Skin of body (tissue), 2 donors: ENCODE measurements around the gene SCIN. TPM values are rescaled to one million over a fixed set of nuclear protein-coding genes. Genes with fewer than 3 reads are reported as not detected.
A peak's percentile ranks its signal among the peaks of the same experiment; 100 is the strongest.
"Not testable (repeated sequence)": the region's sequence is repeated elsewhere in the genome, so short reads cannot be mapped to it uniquely, and the experiment has no call there.

Experiments
- DNase-seq: peaks from one replicate; lab custom pipeline; 2025; lab: John Stamatoyannopoulos, UW
- total RNA-seq: library from RNA; depleted of rRNA; stranded (reverse); fragments of >200 nt; gene quantifications from one replicate; pipeline ENCODE4 v1.2.3, GENCODE V29; 2014

Gene SCIN
- total RNA-seq, 1 donor from 2014 or later, result 0.99 TPM

DNA sequence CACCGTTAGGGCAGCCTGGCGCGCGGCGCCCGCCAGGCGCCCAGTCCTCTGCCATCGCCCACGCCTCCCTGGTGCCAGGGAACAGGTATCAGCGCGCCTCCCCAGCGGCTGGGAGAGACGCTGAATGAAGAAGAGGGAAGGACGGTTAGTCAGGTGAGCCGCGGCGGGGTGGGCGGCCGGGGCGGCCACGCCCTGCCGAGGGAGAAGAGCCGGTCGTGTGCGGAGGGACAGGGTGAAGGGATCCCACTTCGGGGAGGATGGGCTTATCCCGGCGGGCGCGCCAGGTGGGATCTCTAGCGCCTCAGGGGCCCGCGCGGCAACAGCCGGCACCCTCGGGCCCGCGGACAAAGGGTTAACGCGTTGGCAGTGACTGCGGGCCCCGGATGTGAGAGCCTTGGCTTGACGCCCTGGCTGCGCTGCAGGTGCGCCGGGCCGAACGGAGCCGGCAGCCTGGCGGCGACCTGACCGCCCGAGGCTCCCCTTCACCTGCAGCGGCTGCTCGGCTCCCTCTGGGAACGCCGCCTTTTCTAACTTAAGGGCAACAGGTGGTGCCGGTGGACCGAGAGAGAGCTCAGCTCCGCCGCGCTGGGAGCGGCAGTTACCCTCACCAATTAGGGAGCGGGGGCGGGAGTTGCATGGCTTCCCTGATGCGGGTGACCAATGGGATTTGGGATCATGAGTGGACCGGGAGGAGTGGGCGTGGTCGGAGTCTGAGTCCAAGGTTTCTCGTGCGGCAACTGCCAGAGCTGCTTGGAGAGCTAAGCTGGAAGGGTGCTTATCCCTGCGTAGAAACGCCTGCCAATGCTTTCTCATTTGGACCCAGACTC is 116.6 kb downstream of the SCIN start, which contains the start of gene ARL4A:
ARL4A (plus strand) TSS at position 743 of the 827 bp plus-strand sequence. CDS start 622 bp downstream, outside the sequence.
- DNase-seq, result peak; percentile 95

DNA sequence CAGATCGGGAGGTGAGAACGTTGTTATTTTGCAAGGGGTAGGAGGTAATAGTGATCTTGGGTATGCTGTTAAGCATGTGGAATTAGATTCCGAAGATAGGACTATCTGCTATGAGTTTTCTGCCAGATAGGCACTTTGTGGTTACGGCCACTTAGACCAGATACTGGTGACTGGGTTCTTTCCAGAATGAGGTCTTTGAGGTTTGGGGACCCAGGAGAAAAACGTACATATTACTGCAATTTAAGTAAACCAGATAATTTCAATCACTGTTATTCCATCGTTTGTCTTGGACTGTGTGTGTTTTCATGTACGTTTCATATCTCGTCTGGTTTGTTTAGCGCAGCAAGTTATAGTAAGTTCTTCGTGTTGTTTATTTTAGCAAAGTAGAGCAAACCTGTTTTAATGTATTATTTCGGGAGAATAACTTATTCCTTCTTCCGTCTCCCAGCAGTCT is 117.2 kb downstream of the SCIN start:
- peak; percentile 66 for DNase-seq

DNA sequence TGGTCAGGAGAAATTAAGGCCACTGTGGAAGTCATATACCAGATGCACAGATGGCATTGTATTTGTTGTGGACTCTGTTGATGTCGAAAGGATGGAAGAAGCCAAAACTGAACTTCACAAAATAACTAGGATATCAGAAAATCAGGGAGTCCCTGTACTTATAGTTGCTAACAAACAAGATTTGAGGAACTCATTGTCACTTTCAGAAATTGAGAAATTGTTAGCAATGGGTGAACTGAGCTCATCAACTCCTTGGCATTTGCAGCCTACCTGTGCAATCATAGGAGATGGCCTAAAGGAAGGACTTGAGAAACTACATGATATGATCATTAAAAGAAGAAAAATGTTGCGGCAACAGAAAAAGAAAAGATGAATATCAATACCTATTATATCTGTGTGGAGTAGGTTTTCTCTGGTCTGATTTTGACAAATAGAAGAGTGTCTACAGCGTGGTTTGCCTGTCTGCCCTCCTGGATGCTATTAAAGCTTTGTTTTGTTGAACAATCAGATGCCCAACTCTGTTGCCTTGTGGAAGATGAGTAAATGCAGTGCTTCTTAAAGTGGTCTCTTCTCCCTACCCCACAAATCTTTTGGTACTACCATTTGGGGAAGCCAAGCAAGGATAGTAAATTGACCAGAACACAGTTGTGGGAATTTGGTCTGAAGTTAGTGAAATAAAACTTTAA is 118.1 kb downstream of the SCIN start:
- DNase-seq, result not testable (repeated sequence)

DNA sequence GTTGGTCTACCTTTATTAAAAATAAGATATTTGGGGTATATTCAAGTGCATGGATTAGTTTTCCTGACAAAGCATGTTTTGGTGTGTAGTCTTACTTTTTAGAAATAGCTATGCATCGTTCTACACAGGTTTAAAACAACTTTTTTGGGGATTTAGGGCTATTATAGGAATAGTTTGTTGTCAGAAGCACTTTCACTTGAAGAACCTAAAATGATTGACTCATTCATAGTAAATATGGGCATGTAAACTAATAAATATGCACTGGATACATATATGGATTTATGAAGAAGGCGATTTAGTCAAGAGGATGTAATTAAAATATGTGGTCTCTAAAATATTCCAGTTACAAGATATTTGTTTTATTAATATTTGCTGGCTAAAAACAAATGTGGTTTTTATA is 118.9 kb downstream of the SCIN start:
- no peak for DNase-seq

DNA sequence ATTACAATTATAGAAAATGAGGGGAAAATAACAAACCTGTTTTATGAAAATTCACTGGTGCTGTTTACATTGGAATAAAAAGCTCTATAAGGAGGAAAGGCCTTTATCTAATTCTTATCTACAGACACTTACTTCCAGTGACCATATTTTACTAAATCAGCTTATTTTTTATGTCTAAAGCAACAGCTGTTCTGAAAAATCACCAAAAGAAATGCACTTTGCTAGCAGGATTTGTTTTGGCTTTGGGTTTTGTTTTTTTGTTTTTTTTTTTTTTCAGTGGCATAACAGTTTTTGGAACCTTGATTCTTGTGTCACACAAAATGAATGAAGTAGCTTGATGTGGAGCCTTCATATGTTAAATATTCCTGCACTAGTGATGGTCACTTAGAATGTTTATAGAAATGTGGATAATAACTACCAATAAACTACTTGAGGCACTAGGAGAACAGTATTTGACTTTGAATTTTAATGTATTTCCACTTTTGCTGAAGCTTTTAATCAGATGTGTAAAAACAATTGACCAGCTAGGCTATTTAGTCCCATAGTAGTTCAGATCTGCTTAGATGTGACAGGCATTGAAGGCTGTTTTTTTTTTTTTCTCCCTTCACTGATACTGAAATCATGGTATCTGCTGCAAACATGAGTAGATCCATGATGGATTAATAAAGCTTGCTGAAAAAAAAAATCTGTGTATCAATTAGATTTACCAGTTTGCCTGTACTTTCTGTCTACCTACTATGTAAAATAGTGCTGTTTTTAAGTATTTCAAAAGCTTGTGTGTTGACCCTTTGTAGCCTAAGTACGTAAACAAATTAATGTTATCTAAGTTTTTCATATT is 119.7 kb downstream of the SCIN start:
- no peak for DNase-seq

DNA sequence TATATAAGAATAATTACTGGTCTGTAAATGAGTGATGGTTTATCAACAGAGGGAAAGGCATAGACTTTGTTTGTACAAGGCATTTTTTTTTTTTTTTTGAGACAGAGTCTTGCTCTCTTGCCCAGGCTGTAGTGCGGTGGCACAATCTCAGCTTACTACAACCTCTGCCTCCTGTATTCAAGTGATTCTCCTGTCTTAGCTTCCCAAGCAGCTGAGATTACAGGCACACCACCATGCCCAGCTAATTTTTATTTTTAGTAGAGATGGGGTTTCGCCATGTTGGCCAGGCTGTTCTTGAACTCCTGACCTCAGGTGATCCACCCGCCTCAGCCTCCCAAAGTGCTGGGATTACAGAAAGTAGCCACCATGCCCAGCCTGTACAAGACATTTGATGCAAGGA is 120.9 kb downstream of the SCIN start:
- not testable (repeated sequence) for DNase-seq

DNA sequence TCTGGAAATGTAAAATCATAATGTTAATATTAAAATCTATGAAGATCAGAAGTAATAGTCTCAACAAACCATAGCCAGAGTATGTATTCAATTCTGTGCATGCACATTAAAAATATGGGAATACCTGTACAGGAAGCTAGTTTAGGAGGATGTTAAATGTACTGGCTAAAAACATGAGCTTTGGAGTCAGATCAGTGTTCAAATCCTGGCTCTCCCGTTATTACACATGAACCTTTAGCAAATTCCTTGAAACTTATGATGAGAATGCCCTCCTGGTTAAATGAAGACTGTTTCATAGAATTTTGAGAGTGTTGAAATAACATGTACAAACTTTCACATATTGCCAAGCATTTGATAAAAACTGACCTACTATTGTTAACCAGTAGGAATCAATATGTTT is 121.5 kb downstream of the SCIN start:
- DNase-seq, result no peak

DNA sequence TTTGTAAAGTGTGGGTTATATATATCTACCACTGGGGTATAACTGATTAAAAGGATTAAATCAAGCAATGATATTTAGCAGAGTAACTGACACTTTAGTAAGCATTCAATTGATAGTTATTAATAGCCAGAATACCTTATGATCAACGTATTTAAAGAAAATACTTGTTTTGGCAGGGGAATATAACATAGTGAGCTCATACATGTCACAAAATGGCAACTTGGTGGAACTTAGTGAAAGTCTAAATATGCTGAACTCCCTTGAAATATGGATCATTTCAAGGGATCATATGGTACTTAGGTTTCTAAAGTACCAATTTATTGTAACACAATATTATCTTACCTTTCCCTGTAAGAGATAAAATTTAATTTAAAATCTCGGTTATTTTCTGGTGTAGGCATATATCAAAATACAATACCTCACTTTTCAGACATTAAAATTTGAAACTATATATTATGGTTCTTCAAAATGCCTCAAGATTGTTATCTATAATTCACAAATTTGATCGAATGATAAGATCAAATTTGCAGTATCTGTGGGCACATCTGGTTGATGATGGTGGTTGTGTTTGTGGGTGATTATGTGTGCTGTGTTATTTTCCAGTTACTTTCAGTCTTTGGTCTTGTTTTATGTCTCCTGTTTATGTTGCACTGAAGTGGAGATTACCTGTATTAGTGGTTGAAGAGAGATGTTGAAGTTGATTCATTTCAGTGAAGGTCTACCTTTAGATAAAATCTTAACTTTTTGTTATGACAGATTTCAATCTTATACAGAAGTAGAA is 122.1 kb downstream of the SCIN start:
- DNase-seq, result no peak

DNA sequence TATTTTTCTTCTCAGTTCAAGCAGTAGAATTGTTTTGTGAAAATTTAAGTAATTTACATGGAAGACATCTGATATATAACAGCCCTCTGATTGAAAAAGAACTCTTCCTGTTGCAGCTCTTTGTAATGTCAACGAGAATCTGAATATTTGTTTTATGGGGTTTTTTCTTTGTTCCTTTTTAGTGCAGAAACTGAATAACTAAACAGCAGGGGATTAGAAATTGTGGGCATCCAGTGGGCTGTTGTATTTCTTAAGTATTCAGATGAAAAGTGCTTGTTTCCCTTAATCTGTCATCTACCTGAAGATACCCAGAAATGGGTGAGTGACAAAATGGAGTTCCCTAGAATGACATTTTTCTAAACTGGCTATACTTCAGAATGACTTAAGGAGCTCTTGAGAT is 124.3 kb downstream of the SCIN start:
- DNase-seq, result no peak

DNA sequence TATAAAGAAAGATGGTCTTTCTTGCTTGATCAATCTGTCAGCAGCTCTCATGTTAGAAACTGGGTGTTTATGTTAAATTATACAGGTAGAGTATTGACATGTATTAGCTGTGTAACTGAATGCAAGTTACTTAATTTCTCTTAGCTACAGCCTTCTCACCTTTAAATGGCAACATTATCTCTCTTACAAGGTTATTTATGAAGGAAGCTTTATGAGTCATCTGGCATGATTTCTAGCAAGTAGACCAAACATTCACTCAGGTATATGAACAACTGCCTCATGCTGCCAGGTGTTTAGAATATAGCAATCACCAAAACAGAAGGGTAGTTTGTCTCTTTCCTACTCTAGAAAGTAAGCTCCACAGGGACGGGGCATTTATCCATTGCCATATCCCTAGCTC is 125.4 kb downstream of the SCIN start:
- no peak for DNase-seq

DNA sequence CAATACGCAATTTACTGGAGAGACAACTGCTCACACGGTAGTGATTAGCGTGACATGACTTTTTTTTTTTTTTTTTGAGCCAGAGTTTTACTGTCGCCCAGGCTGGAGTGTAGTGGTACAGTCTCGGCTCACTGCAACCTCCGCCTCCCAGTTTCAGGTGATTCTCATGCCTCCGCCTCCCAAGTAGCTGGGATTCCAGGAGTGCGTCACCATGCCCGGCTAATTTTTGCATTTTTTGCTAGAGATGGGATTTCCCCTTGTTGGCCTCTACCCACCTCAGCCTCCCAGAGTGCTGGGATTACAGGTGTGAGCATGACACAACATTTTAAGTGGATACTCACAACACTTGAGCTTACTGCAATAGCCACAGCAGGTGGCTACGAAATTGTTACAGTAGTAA is 128.8 kb downstream of the SCIN start:
- no peak for DNase-seq

DNA sequence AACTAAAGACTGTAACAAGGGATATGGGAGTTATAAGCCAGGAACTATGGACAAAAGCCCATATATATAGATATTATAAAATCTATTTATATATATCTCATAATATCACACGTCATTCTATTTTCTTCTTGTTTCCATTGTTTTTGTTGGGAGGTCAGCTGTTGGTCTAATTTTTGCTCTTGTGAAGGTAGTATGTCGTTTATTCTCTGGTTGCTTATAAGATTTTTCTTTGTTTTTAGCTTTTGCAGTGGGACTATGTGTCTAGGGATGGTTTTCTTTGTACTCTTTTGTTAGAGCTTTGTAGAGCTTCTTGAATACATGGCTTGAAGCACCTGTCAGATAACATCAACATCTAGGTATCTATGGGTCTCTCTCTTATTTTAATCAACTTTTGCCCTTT is 130.9 kb downstream of the SCIN start:
- DNase-seq, result no peak

DNA sequence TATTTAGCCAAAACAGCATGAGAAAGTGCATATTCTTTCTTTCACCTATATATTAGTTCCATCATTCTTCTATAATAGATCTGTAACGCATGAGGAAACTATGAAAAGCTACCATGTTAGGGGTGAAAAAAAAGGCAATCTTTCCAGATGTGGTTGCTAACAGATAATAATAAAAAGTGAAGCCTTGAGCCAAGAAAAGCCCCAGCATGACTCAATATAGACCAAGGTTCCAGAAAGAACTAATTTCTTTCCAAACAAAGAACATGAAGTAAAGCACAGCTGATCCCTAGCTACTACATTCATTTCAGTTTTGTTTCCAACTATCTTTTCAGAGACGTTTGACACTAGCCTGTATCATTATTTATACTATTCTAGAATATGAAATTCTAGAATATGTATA is 133.4 kb downstream of the SCIN start:
- no peak for DNase-seq

DNA sequence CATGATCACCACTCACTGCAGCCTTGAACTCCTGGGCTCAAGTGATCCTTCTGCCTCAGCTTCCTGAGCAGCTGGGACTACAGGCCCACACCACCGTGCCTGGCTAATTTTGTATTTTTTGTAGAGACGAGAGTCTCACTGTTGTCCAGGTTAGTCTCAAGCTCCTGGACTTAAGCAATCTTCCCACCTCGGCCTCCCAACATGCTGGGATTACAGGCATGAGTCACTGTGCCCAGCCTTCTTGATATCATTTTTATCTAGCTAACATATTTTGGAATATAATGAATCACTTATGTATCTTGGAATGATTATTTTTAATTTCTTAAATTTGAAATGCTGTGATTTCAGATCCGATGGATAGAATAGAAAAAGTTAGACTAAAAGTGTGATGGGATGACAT is 135.4 kb downstream of the SCIN start:
- no peak for DNase-seq

DNA sequence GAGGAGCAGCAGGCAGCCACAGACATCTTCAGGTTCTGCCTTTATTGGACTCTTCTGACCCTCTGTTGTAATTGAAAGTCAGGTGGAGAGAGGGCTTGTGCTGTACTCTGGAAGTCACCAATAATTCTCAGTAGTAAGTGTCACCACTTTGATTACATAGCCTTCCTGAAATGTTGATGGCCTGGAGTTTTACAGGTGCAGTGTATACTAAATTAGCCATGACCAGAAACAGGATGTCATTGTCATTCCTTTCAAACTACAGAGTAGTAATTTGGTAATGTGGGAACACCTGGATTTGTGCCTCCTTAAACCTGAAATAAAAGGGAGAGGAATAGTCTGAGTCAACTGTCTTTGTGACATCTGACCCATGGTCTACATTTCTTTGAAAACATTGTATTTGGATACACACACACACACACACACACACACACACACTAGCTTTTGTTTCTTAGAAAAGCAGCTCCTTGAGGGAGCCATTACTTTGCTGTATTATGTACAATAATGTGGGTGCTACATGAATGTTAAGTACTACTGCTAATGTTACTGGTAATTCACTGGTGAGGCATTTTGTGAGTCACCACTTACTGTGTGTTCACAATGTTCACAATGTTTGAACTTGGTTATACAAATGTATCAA is 136.5 kb downstream of the SCIN start:
- DNase-seq, result no peak

DNA sequence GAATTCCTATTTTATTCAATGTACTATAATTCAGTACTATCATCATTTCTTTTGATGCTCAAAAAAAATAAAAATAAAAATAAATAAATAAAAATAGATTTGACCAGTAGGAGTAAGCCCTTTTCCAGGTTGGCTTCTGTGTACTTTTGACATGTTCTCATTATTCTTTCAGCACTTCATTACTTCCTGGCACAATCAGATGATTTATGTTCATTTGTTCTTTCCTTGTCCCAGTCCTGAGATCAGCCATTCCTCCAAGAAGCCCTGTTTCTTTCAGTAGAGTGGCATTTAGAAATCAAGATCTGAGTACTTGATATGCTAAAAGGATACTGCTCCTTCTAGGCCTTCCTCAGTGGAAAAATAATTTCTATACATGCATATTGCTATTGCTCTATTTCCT is 137.8 kb downstream of the SCIN start:
- no peak for DNase-seq
